Measurements from ENCODE around the gene FAM131B.

GRCh38 chr7:143308632-143309031 is 53.9 kb downstream of the FAM131B start:
- TF ChIP-seq CTCF (IDR thresholded peaks at IDR 0.05; ENCODE audit: low read length) (no peak), EZH2 (IDR thresholded peaks at IDR 0.05; ENCODE audit: borderline replicate concordance, low read length) (no peak)

All from OCI-LY1 (cell line).